Measurements from ENCODE around the gene C21orf91. TPM values are rescaled to one million over a fixed set of nuclear protein-coding genes. Genes with fewer than 3 reads are reported as not detected.
A peak's percentile ranks its signal among the peaks of the same experiment; 100 is the strongest.

The C21orf91 gene
- polyA plus RNA-seq, 3 donors: 4.6 to 22.3 (median 18.9) TPM

- no peaks in the 10 kb centered on the region for H3K79me2 ChIP-seq (ENCODE audit: insufficient read depth, low read length)
- Mint-ChIP-seq H3K27ac (peak overlapping the region; percentile 69 to 88 (median 79)), H3K9me3 (peaks cover 0 to under 1% (median 0%) of the 10 kb centered on the region in 7 donors), H3K27me3 (ENCODE audit: low read depth in 3 of 3) (peaks cover 0 to 6% (median 1%) of the 10 kb centered on the region in 3 donors), H3K36me3 (peaks cover 0 to 6% of the 10 kb centered on the region in 2 donors), H3K4me1 (peaks cover 74% of the 10 kb centered on the region), H3K4me3 (peak overlapping the region in 1 of 2 donors; percentile 52)
- no peaks in the 10 kb centered on the region for H3K36me3 ChIP-seq (replicated peaks in 1 of 2; ENCODE audit: control insufficient read depth in 1 of 2, insufficient read depth in 2 of 2, low read length in 2 of 2)
- H4K20me1 ChIP-seq (ENCODE audit: insufficient read depth, low read length): no peaks in the 10 kb centered on the region
- peaks cover 73 to 76% of the 10 kb centered on the region in 2 donors for H3K4me1 ChIP-seq (ENCODE audit: control insufficient read depth in 1 of 2, insufficient read depth in 2 of 2, low read length in 2 of 2)
- no peak for TF ChIP-seq CTCF (IDR thresholded peaks at IDR 0.05)
- peak overlapping the region in 1 of 2 donors; percentile 70 for H3K27ac ChIP-seq (ENCODE audit: low read depth in 1 of 2, low read length in 2 of 2)
- H3K9me3 ChIP-seq (replicated peaks in 1 of 2; ENCODE audit: control insufficient read depth in 1 of 2, insufficient read depth in 1 of 2, low read length in 2 of 2): no peaks in the 10 kb centered on the region
- peak overlapping the region in 1 of 3 experiments; percentile 29 for H3K4me3 ChIP-seq (replicated peaks in 1 of 3; ENCODE audit: low read depth in 2 of 3, low read length in 3 of 3)
- 0% methylated on average over 3 of the region's 3 CpGs for WGBS (ENCODE audit: insufficient coverage)
- no peaks in the 10 kb centered on the region for H3K27me3 ChIP-seq (ENCODE audit: control insufficient read depth in 2 of 2, insufficient read depth in 2 of 2, low read length in 2 of 2)
- peak; percentile 63 to 93 (median 90) for DNase-seq
- H2AFZ ChIP-seq (ENCODE audit: insufficient read depth, low read depth, low read length, poor library complexity, severe bottlenecking): no peak overlapping the region
- no peak overlapping the region for H3K9ac ChIP-seq (ENCODE audit: insufficient read depth, low read length, poor library complexity, severe bottlenecking)
- H3K4me2 ChIP-seq (replicated peaks; ENCODE audit: extremely low read depth, low read length, poor library complexity, severe bottlenecking): peak overlapping the region; percentile 62
- intact Hi-C loops (cut with micrococcal nuclease): no loop called here
Observed at GRCh38 chr21:17779496-17779895, 39.7 kb downstream of the C21orf91 start.

GRCh38 chr21:17777072-17777765 is 41.9 kb downstream of the C21orf91 start:
- peak in 1 of 3 donors; percentile 36 for DNase-seq
- peaks cover 63% of the 10 kb centered on the region for H3K4me1 Mint-ChIP-seq
- no peaks in the 10 kb centered on the region for H3K79me2 ChIP-seq (ENCODE audit: insufficient read depth, low read length)
- H3K4me3 ChIP-seq (replicated peaks in 1 of 3; ENCODE audit: low read depth in 2 of 3, low read length in 3 of 3): no peak overlapping the region
- no CpG with 5 or more reads among the region's 1 CpG for WGBS (ENCODE audit: insufficient coverage)
- no peak for TF ChIP-seq CTCF (IDR thresholded peaks at IDR 0.05)
- no peaks in the 10 kb centered on the region for H4K20me1 ChIP-seq (ENCODE audit: insufficient read depth, low read length)
- H3K9me3 ChIP-seq (replicated peaks in 1 of 2; ENCODE audit: control insufficient read depth in 1 of 2, insufficient read depth in 1 of 2, low read length in 2 of 2): no peaks in the 10 kb centered on the region
- H3K36me3 ChIP-seq (replicated peaks in 1 of 2; ENCODE audit: control insufficient read depth in 1 of 2, insufficient read depth in 2 of 2, low read length in 2 of 2): no peaks in the 10 kb centered on the region
- H3K4me1 ChIP-seq (ENCODE audit: control insufficient read depth in 1 of 2, insufficient read depth in 2 of 2, low read length in 2 of 2): peaks cover 52 to 53% of the 10 kb centered on the region in 2 donors
- H3K27ac Mint-ChIP-seq: no peak overlapping the region
- intact Hi-C loops (cut with micrococcal nuclease): no loop called here
- peaks cover 0 to 6% (median 1%) of the 10 kb centered on the region in 3 donors for H3K27me3 Mint-ChIP-seq (ENCODE audit: low read depth in 3 of 3)
- H2AFZ ChIP-seq (ENCODE audit: insufficient read depth, low read depth, low read length, poor library complexity, severe bottlenecking): no peak overlapping the region
- no peaks in the 10 kb centered on the region for H3K27me3 ChIP-seq (ENCODE audit: control insufficient read depth in 2 of 2, insufficient read depth in 2 of 2, low read length in 2 of 2)
- H3K9me3 Mint-ChIP-seq: peaks cover 0 to 6% (median 4%) of the 10 kb centered on the region in 7 donors
- no peak overlapping the region for H3K4me3 Mint-ChIP-seq
- H3K27ac ChIP-seq (ENCODE audit: low read depth in 1 of 2, low read length in 2 of 2): no peak overlapping the region
- H3K9ac ChIP-seq (ENCODE audit: insufficient read depth, low read length, poor library complexity, severe bottlenecking): no peak overlapping the region
- H3K36me3 Mint-ChIP-seq: peaks cover 3 to 4% of the 10 kb centered on the region in 2 donors
- no peak overlapping the region for H3K4me2 ChIP-seq (replicated peaks; ENCODE audit: extremely low read depth, low read length, poor library complexity, severe bottlenecking)

All from CD14-positive monocyte (primary cell).